ENCODE data around the gene ADTRP. TPM values are rescaled to one million over a fixed set of nuclear protein-coding genes. Genes with fewer than 3 reads are reported as not detected.

ADTRP gene
- total and polyA plus RNA-seq, 2 donors (not counting 1 experiment from before 2014, with no cell fraction given), result 0.18 to 1.2 TPM

- POLR2A ChIA-PET, result no interaction called here
- DNase-seq, result no peak
- no peak overlapping the region for H3K9ac ChIP-seq (ENCODE audit: low read length)
Measured at GRCh38 chr6:11782524-11782923, 3.9 kb upstream of the ADTRP start.

GRCh38 chr6:11780097-11780428, 1.5 kb upstream of the ADTRP start:
- Histone ChIP-seq H3K4me2 (replicated peaks; ENCODE audit: low read depth, low read length, poor library complexity, severe bottlenecking) (no peak overlapping the region), H3K4me1 (ENCODE audit: control insufficient read depth in 2 of 2, insufficient read depth in 2 of 2, low read length in 2 of 2) (no peaks in the 10 kb centered on the region), H3K9me3 (ENCODE audit: control extremely low read depth in 1 of 3, control insufficient read depth in 2 of 3, insufficient read depth in 1 of 3, low read length in 2 of 3) (no peaks in the 10 kb centered on the region), H3K79me2 (ENCODE audit: control insufficient read depth, insufficient read depth, low read length) (no peaks in the 10 kb centered on the region), H3K9ac (ENCODE audit: low read length) (no peak overlapping the region), H3K4me3 (ENCODE audit: control extremely low read depth in 1 of 5, extremely low read depth in 1 of 5, insufficient read depth in 1 of 5, low read depth in 2 of 5, low read length in 4 of 5) (no peak overlapping the region), H3K27ac (ENCODE audit: low read length in 2 of 2) (no peak overlapping the region), H2AFZ (ENCODE audit: insufficient read depth, low read depth, low read length, poor library complexity, severe bottlenecking) (no peak overlapping the region), H3K36me3 (replicated peaks in 1 of 2; ENCODE audit: control extremely low read depth in 1 of 2, control insufficient read depth in 1 of 2, extremely low read depth in 1 of 2, insufficient read depth in 2 of 2, low read length in 1 of 2) (no peaks in the 10 kb centered on the region), H4K20me1 (ENCODE audit: control insufficient read depth, insufficient read depth, low read length, poor library complexity, severe bottlenecking) (no peaks in the 10 kb centered on the region), H3K27me3 (replicated peaks in 1 of 4; ENCODE audit: control extremely low read depth in 1 of 4, control insufficient read depth in 3 of 4, insufficient read depth in 4 of 4, low read length in 3 of 4) (no peaks in the 10 kb centered on the region)
- Mint-ChIP-seq H3K9me3 (ENCODE audit: insufficient read depth) (no peaks in the 10 kb centered on the region), H3K4me3 (no peak overlapping the region), H3K4me1 (no peaks in the 10 kb centered on the region), H3K27ac (no peak overlapping the region), H3K27me3 (peaks cover 13% of the 10 kb centered on the region)
- no peak for ATAC-seq (ENCODE audit: low read depth)
- ChIA-PET POLR2A (no interaction called here), CTCF (no interaction called here)
- 100% methylated on average over 1 of the region's 2 CpGs for WGBS (ENCODE audit: insufficient coverage)
- TF ChIP-seq CTCF (IDR thresholded peaks at IDR 0.05) (no peak), EZH2 (IDR thresholded peaks at IDR 0.05; ENCODE audit: borderline replicate concordance, insufficient read depth, low read depth, low read length, poor library complexity, severe bottlenecking) (no peak)
- no peak for DNase-seq
- intact Hi-C loops (cut with micrococcal nuclease), result no loop called here

More at GRCh38 chr6:11782524-11782923, 3.9 kb upstream of the ADTRP start:
- H3K27ac Mint-ChIP-seq, result no peak overlapping the region
- H3K79me2 ChIP-seq (ENCODE audit: control insufficient read depth, insufficient read depth, low read length), result no peaks in the 10 kb centered on the region
- H3K27ac ChIP-seq (ENCODE audit: low read length in 2 of 2), result no peak overlapping the region
- no peaks in the 10 kb centered on the region for H3K9me3 ChIP-seq (ENCODE audit: control extremely low read depth in 1 of 3, control insufficient read depth in 2 of 3, insufficient read depth in 1 of 3, low read length in 2 of 3)
- H3K4me3 Mint-ChIP-seq, result no peak overlapping the region
- intact Hi-C loops (cut with micrococcal nuclease), result no loop called here
- H4K20me1 ChIP-seq (ENCODE audit: control insufficient read depth, insufficient read depth, low read length, poor library complexity, severe bottlenecking), result no peaks in the 10 kb centered on the region
- TF ChIP-seq EZH2 (IDR thresholded peaks at IDR 0.05; ENCODE audit: borderline replicate concordance, insufficient read depth, low read depth, low read length, poor library complexity, severe bottlenecking) (no peak), CTCF (IDR thresholded peaks at IDR 0.05) (no peak)
- H3K27me3 Mint-ChIP-seq, result peaks cover 20% of the 10 kb centered on the region
- no peak overlapping the region for H3K4me2 ChIP-seq (replicated peaks; ENCODE audit: low read depth, low read length, poor library complexity, severe bottlenecking)
- no peak overlapping the region for H2AFZ ChIP-seq (ENCODE audit: insufficient read depth, low read depth, low read length, poor library complexity, severe bottlenecking)
- H3K4me1 ChIP-seq (ENCODE audit: control insufficient read depth in 2 of 2, insufficient read depth in 2 of 2, low read length in 2 of 2), result no peaks in the 10 kb centered on the region
- H3K36me3 ChIP-seq (replicated peaks in 1 of 2; ENCODE audit: control extremely low read depth in 1 of 2, control insufficient read depth in 1 of 2, extremely low read depth in 1 of 2, insufficient read depth in 2 of 2, low read length in 1 of 2), result no peaks in the 10 kb centered on the region
- CTCF ChIA-PET, result interaction anchor here (1.0 kb wide), 1 partner anchor 18 kb away, joined by 3 read pairs; no protein-coding TSS in a partner anchor
- 100% methylated on average over 1 of the region's 4 CpGs for WGBS (ENCODE audit: insufficient coverage)
- H3K4me3 ChIP-seq (ENCODE audit: control extremely low read depth in 1 of 5, extremely low read depth in 1 of 5, insufficient read depth in 1 of 5, low read depth in 2 of 5, low read length in 4 of 5), result no peak overlapping the region
- H3K4me1 Mint-ChIP-seq, result peaks cover 4% of the 10 kb centered on the region
- ATAC-seq (ENCODE audit: low read depth), result no peak
- H3K9me3 Mint-ChIP-seq (ENCODE audit: insufficient read depth), result no peaks in the 10 kb centered on the region
- peaks cover 0 to 8% (median 0%) of the 10 kb centered on the region in 4 experiments for H3K27me3 ChIP-seq (replicated peaks in 1 of 4; ENCODE audit: control extremely low read depth in 1 of 4, control insufficient read depth in 3 of 4, insufficient read depth in 4 of 4, low read length in 3 of 4)

Data from B cell (primary cell).